Stimulated activated effector memory CD8-positive, alpha-beta T cell treated with anti-CD3 and anti-CD28 coated beads, Interleukin-12 subunit alpha, Interleukin-12 subunit beta, amount 100 ng/mL, for 72 hours (primary cell): ENCODE data around the gene MRPL24.
A peak's percentile ranks its signal among the peaks of the same experiment; 100 is the strongest.

Experiments
- ATAC-seq: fragments of 150-1000 bp; cut with Tn5 transposase; 2 replicates; pipeline ENCODE4 v1.10.0; 2021
- DNase-seq, 2 donors: peaks; one replicate each; pipeline ENCODE4 v3.0.0; 2021 to 2022; ENCODE audit warnings: low spot score in 2 of 2
- H3K27ac Mint-ChIP-seq: one replicate; pipeline ENCODE4 v1.8.0; 2022; ENCODE audit warnings: mild to moderate bottlenecking, mixed read lengths
- H3K36me3 Mint-ChIP-seq: one replicate; pipeline ENCODE4 v1.8.0; 2022; ENCODE audit warnings: mild to moderate bottlenecking, mixed read lengths
- H3K4me1 Mint-ChIP-seq: one replicate; pipeline ENCODE4 v1.8.0; 2022; ENCODE audit warnings: mixed read lengths
- H3K4me3 Mint-ChIP-seq: one replicate; pipeline ENCODE4 v1.8.0; 2022; ENCODE audit warnings: mild to moderate bottlenecking, mixed read lengths
- H3K9me3 Mint-ChIP-seq: one replicate; pipeline ENCODE4 v1.8.0; 2022; ENCODE audit warnings: mixed read lengths

MRPL24 gene

DNA sequence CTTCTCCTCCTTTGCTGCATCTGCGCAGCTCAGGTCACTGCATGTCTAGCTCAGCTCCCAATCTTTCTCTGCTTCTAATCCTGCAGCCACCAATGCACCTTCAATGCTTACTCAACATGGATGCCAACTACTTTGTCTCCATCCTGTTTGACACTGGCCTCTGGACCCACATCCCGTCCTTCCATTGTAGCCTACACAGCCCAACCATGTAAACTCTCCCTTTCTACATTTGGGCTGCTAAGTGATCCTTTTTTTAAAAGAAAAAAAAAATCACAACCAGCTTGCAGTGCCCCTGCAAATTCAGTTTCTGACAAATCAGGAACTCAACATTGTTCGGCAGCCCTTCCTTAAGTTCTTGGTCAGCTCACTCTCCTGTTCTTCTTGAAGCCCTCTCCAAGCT, 26.1 kb downstream of the MRPL24 start:
- H3K4me3 Mint-ChIP-seq: no peak overlapping the region
- DNase-seq: no peak
- H3K27ac Mint-ChIP-seq: no peak overlapping the region
- no peak for ATAC-seq
- H3K9me3 Mint-ChIP-seq: no peaks in the 10 kb centered on the region
- peaks cover 17% of the 10 kb centered on the region for H3K4me1 Mint-ChIP-seq
- H3K36me3 Mint-ChIP-seq: peaks cover 26% of the 10 kb centered on the region

DNA sequence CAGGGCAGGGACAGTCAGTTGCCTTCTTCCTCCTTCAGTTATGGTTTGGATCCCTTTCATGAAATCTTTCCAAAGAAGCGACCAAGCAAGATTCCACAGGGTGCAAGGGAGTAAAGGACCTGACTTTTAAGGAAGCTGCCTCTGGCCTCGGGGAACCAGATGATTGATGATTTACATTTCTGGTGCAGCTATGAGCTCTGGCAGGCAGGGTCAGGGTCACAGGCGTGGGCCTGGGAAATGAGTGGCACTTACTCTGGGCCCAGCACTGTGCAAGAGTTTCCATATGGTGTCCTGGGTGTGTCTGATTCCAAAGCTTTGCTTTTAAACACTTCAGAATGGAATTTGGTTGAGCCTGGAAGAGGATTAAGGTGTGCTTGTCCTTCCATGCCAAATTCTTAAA, 28.3 kb downstream of the MRPL24 start:
- DNase-seq (no peak), ATAC-seq (no peak)
- Mint-ChIP-seq H3K9me3 (no peaks in the 10 kb centered on the region), H3K4me1 (peaks cover 17% of the 10 kb centered on the region), H3K4me3 (no peak overlapping the region), H3K27ac (no peak overlapping the region), H3K36me3 (peaks cover 20% of the 10 kb centered on the region)

- H3K4me1 Mint-ChIP-seq: peaks cover 26% of the 10 kb centered on the region
- H3K27ac Mint-ChIP-seq: peak overlapping the region; percentile 3
- ATAC-seq (no peak), DNase-seq (no peak)
- H3K36me3 Mint-ChIP-seq: peaks cover 7% of the 10 kb centered on the region
- no peaks in the 10 kb centered on the region for H3K9me3 Mint-ChIP-seq
- H3K4me3 Mint-ChIP-seq: no peak overlapping the region
Measured at GRCh38 chr1:156711011-156711817, 29.7 kb downstream of the MRPL24 start.

DNA sequence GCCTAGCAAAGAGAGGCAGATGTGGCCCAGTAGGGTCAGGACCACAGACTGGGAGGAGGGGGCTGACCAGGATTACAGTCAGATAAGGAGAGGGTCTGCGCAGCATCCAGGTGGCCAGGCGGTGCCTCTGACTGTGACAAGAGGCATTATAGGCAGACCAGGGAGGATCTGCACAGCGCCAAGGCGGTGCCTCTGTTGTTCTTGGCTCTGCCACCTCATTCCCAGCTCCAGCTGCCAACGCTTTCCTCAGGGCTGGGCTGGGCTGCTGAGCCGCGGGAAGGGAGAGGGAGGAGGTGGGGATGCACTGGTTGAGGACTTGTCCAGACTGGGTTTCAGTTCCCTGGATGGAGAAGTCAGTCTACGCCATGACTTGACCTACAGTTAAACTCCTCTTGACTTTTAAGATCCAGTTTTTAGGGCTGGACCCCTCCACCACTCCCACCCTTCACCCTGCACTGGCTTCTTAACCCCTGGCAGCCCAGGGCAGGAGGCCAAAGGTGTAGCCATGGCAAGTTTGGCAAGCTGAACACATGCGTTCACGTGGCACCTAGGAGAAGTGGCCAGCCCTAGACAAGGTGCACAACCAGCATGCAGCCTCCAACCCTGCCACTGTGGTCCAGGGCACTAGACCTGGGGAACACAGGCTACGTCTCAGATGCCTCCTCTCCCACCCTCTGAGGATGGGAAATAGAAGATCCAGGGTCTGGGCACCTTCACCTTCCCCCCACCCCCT, 31.0 kb downstream of the MRPL24 start:
- H3K36me3 Mint-ChIP-seq: peaks cover 7% of the 10 kb centered on the region
- H3K9me3 Mint-ChIP-seq: no peaks in the 10 kb centered on the region
- H3K4me1 Mint-ChIP-seq: peaks cover 26% of the 10 kb centered on the region
- no peak overlapping the region for H3K4me3 Mint-ChIP-seq
- DNase-seq (no peak), ATAC-seq (no peak)
- peak overlapping the region; percentile 3 for H3K27ac Mint-ChIP-seq

DNA sequence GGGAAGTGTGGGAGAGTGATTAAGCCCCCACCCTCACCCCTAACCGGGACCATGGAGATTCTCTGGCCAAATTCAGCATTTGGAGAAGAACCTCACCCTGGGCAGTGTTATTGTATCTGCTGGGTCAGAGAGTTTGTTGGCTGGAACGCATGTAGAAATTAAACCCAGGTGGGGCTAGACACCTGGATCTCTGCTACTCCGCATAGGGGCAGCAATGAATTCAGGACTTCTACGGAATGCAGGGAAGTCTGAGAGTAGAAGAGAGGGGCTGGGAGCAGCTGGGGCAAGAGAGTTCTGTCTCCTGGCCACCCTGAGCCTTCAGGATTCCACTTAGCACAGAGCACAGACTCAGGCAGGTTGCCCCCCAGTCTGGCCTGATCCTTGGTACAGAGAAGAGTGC, 31.9 kb downstream of the MRPL24 start:
- peak overlapping the region; percentile 67 for H3K27ac Mint-ChIP-seq
- no peak for DNase-seq
- no peak for ATAC-seq
- peaks cover 29% of the 10 kb centered on the region for H3K4me1 Mint-ChIP-seq
- H3K4me3 Mint-ChIP-seq: no peak overlapping the region
- no peaks in the 10 kb centered on the region for H3K9me3 Mint-ChIP-seq
- peaks cover 7% of the 10 kb centered on the region for H3K36me3 Mint-ChIP-seq

- Mint-ChIP-seq H3K27ac (peak overlapping the region; percentile 3), H3K9me3 (no peaks in the 10 kb centered on the region), H3K4me3 (no peak overlapping the region), H3K36me3 (peaks cover 7% of the 10 kb centered on the region), H3K4me1 (peaks cover 33% of the 10 kb centered on the region)
- DNase-seq (no peak), ATAC-seq (no peak)
Measured at GRCh38 chr1:156708218-156708661, 32.6 kb downstream of the MRPL24 start.

DNA sequence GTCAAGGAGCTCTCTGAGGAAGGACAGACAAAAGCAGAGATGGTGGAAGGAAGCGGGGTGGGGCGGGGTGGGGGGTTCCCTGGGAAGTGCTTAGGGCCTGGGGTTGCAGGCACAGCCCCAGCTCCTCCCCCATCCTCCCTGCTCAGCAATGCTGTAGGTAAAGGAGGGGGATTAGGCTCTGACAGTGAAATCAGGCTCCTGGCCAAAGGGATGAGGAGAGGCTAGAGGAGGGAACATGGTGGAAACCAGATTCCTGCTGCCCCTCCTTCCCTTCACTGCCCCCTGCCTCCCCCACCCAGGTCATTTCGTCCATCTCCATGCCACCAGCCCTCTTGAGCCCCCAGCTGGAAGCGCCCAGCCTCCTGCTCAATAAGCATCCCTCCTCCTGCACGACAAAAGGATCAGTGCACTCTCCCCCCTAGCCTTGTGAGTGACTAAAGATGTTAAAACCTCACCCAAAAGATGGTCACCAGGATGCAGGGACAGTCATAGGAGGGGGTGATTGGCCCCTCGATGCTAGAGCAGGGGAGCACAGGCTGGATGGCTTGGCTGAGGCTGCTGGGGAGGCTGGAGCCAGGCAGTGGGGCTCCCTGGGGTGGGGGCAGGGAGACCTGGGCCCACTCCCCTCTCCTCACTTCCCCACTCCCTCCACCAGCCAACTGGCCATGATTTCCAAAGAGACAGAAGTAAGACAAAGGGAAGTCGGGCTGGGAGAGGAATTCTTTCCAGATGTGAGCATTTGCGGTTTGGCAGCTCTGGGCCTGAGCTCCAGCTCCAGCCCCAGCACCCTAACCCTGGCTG, 33.3 kb downstream of the MRPL24 start:
- peaks cover 7% of the 10 kb centered on the region for H3K36me3 Mint-ChIP-seq
- H3K9me3 Mint-ChIP-seq: no peaks in the 10 kb centered on the region
- H3K27ac Mint-ChIP-seq: peak overlapping the region; percentile 3
- peak overlapping the region; percentile 89 for H3K4me3 Mint-ChIP-seq
- DNase-seq (no peak), ATAC-seq (no peak)
- H3K4me1 Mint-ChIP-seq: peaks cover 33% of the 10 kb centered on the region

- DNase-seq: no peak
- H3K4me1 Mint-ChIP-seq: peaks cover 33% of the 10 kb centered on the region
- ATAC-seq: no peak
Measured at GRCh38 chr1:156706657-156707416, 34.1 kb downstream of the MRPL24 start.

DNA sequence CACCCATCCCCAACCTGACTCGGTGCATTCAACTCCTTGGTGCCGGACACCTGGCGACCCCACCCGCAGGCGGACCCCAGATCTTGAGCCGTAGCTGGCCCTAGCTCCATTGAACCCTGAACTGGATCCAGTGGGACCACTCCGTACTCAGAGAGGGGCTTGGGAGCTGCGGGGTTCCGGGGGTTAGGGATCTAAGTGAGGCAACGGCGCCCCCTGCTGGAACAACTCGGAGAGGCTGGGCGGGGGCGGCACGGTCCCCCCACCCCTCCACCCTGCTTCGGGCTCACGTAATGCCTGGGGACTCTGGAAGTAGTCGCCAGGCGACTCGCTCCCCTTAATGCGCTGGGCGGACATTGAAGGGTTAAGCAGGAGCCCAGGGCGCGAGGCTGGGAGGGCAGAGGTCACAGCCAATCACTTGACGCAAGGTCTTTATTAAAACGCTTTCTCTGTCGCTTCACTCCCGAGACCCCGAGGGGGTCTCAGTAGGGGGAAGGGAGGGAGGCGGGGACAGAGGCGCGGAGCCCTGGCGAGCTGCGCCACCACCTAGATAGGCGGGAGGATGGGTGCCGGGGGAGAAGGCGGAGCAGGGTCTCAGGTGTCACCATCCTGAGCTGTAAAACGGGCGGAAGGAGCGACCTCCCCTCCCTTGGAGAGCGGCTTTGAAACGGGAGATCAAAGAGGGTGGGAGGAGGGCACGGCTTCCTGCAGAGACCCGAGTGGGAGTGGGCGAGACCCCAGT, 34.8 kb downstream of the MRPL24 start:
- H3K36me3 Mint-ChIP-seq: peaks cover 7% of the 10 kb centered on the region
- peak; percentile 76 to 88 for DNase-seq
- peaks cover 33% of the 10 kb centered on the region for H3K4me1 Mint-ChIP-seq
- peak; percentile 77 for ATAC-seq
- H3K27ac Mint-ChIP-seq: peak overlapping the region; percentile 95
- no peaks in the 10 kb centered on the region for H3K9me3 Mint-ChIP-seq
- peak overlapping the region; percentile 89 for H3K4me3 Mint-ChIP-seq

More at GRCh38 chr1:156706657-156707416, 34.1 kb downstream of the MRPL24 start:
- no peak overlapping the region for H3K27ac Mint-ChIP-seq
- H3K4me3 Mint-ChIP-seq: peak overlapping the region; percentile 89
- peaks cover 7% of the 10 kb centered on the region for H3K36me3 Mint-ChIP-seq
- no peaks in the 10 kb centered on the region for H3K9me3 Mint-ChIP-seq

DNA sequence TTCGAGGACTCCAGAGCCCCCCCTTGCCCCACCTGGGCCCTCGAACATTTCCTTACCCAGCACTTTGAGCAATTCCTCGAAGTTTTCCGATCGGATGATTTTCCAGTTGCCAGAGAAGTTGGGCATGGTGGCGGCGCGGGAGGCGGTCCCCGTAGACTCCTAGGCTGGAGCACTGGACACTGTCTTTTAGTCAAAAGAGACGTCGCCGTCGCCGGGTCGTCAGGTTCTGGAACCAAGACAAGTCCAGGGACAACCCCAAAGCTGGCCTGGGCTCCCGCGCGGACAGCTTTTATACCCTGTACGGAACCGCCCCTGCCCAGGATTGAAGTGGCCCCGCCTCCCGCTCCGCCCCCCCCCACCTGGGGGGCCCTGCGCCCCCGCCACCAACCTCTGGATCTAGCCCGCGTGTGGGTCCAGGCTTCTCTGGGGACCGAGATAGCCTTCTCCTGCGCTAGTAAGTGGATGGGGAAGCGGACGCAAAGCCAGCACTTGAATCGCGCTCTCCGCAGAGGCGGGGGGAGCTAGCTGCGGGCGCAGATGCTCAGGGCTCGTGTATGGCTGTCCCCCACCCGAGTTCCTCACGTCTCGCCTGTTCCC, 35.5 kb downstream of the MRPL24 start, which contains the start of gene CRABP2:
Gene CRABP2 (minus strand): TSS at position 263 of the 597 bp plus-strand sequence. CDS start 137 bp downstream, at position 126.
- peak within 1 kb of the TSS; percentile 89 for H3K4me3 Mint-ChIP-seq
- DNase-seq (no peak), ATAC-seq (peak; percentile 60)
- peaks cover 7% of the 10 kb centered on the region for H3K36me3 Mint-ChIP-seq
- no peaks in the 10 kb centered on the region for H3K9me3 Mint-ChIP-seq
- peaks cover 33% of the 10 kb centered on the region for H3K4me1 Mint-ChIP-seq
- peak within 1 kb of the TSS; percentile 95 for H3K27ac Mint-ChIP-seq

GRCh38 chr1:156704930-156705320, 36.0 kb downstream of the MRPL24 start:
- H3K36me3 Mint-ChIP-seq: peaks cover 7% of the 10 kb centered on the region
- H3K27ac Mint-ChIP-seq: peak overlapping the region; percentile 95
- peak; percentile 60 for ATAC-seq
- peaks cover 33% of the 10 kb centered on the region for H3K4me1 Mint-ChIP-seq
- peak in 1 of 2 donors; percentile 30 for DNase-seq
- H3K4me3 Mint-ChIP-seq: peak overlapping the region; percentile 89
- no peaks in the 10 kb centered on the region for H3K9me3 Mint-ChIP-seq

GRCh38 chr1:156704166-156704711, 36.6 kb downstream of the MRPL24 start:
- Mint-ChIP-seq H3K27ac (no peak overlapping the region), H3K4me3 (peak overlapping the region; percentile 89), H3K36me3 (peaks cover 7% of the 10 kb centered on the region), H3K4me1 (peaks cover 33% of the 10 kb centered on the region), H3K9me3 (no peaks in the 10 kb centered on the region)
- DNase-seq (no peak), ATAC-seq (no peak)

GRCh38 chr1:156703741-156704140, 37.1 kb downstream of the MRPL24 start:
- DNase-seq (no peak), ATAC-seq (no peak)
- H3K4me3 Mint-ChIP-seq: no peak overlapping the region
- peaks cover 33% of the 10 kb centered on the region for H3K4me1 Mint-ChIP-seq
- H3K36me3 Mint-ChIP-seq: peaks cover 10% of the 10 kb centered on the region
- no peaks in the 10 kb centered on the region for H3K9me3 Mint-ChIP-seq
- no peak overlapping the region for H3K27ac Mint-ChIP-seq
